ENCODE data around the gene DGKZ.

- TF ChIP-seq CTCF (conservative IDR thresholded peaks at IDR 0.05) = no peak
- TF ChIP-seq ZFX (IDR thresholded peaks at IDR 0.05) = no peak
These were observed 12.0 kb upstream of the DGKZ start for GRCh38 chr11:46335271-46335670.
